Adrenal gland (tissue), 12 donors: Measurements from ENCODE around the gene ERBB4. TPM values are rescaled to one million over a fixed set of nuclear protein-coding genes. Genes with fewer than 3 reads are reported as not detected.

Experiments used
- DNase-seq, 7 donors: peaks; one replicate each; pipeline ENCODE4 v3.0.0-alpha.2; 2019 to 2020
- H3K27ac ChIP-seq, 5 donors: fragments of 200-600 bp; sonication (generic) in 4 of 5; 1 replicate in 3 of 5; 2 replicates in 2 of 5; pipeline versions ENCODE4 v1.5.1 to v1.8.0; 2016 to 2020; ENCODE audit warnings: mild to moderate bottlenecking in 1 of 5
- H3K27me3 ChIP-seq: fragments of 200-600 bp; 2 replicates; pipeline ENCODE4 v1.8.0; 2021
- H3K36me3 ChIP-seq, 2 donors: fragments of 200-600 bp; replicated peaks in 1 of 2; 1 replicate in 1 of 2; 2 replicates in 1 of 2; pipeline versions ENCODE4 v1.5.1 to v1.8.0; 2018 to 2022
- H3K4me1 ChIP-seq, 2 donors: fragments of 200-600 bp; replicated peaks in 1 of 2; 1 replicate in 1 of 2; 2 replicates in 1 of 2; pipeline versions ENCODE4 v1.5.1 to v1.8.0; 2018 to 2021
- H3K4me3 ChIP-seq, 4 donors: fragments of 200-600 bp; sonication (generic) in 3 of 4; one replicate each; pipeline ENCODE4 v1.5.1; 2016 to 2018
- H3K9me3 ChIP-seq, 3 donors: fragments of 200-600 bp; sonication (generic) in 1 of 3; replicated peaks in 1 of 3; 1 replicate in 2 of 3; 2 replicates in 1 of 3; pipeline versions ENCODE4 v1.5.1 to v1.8.0; 2016 to 2021
- CTCF ChIP-seq, 6 experiments: fragments of 450-650 bp in 4 of 6; fragments of 200-600 bp in 2 of 6; sonication (generic) in 1 of 6; IDR thresholded peaks; 1 replicate in 5 of 6; 2 replicates in 1 of 6; pipeline versions ENCODE4 v1.5.1 to v1.8.0; 2016 to 2021; ENCODE audit warnings: antibody characterized with exemption in 6 of 6, mild to moderate bottlenecking in 2 of 6, moderate library complexity in 1 of 6
- POLR2A ChIP-seq, 2 donors: fragments of 450-650 bp; IDR thresholded peaks; one replicate each; pipeline ENCODE4 v1.6.1; 2017; ENCODE audit warnings: antibody characterized with exemption in 2 of 2, mild to moderate bottlenecking in 2 of 2, moderate library complexity in 1 of 2
- WGBS, 4 donors: extraction: QIAGEN DNeasy Blood & Tissue Kit in 2 of 4; methylation state at CpG; one replicate each; pipeline versions ENCODE4 v1.1.5 to v1.1.7; 2013 to 2017; 5-methylcytosine and 5-hydroxymethylcytosine counted together
- intact Hi-C, 2 donors: fragments of 100-400 bp; cut with DNase I; formaldehyde crosslinking; loops; one replicate each; pipeline versions ENCODE4 v1.14.1 to v1.15.0; 2022 to 2023
- polyA plus RNA-seq, 3 donors: library from polyadenylated mRNA; stranded (reverse); fragments of 200-250 nt in 2 of 3; fragments of 350-450 nt in 1 of 3; fragmentation: Illumina TruSeq in 1 of 3; extraction: RNeasy Lipid Tissue Mini Kit (QIAGEN cat#74804) in 1 of 3; gene quantifications; one replicate each; pipeline ENCODE4 v1.2.3, GENCODE V29; 2013 to 2014
- total RNA-seq, 9 donors: library from RNA; depleted of rRNA in 4 of 9; stranded (reverse); fragments of >200 nt in 4 of 9; fragments of 120-200 nt in 1 of 9; fragmentation: NEBNext Ultra II Directional in 1 of 9; extraction: Animal tissue kit (Norgen Biotek cat#: 25700) in 1 of 9; gene quantifications; one replicate each; pipeline versions ENCODE4 v1.1.0 to v1.2.4, GENCODE V29; 2013 to 2023
- donor health status: healthy with polysubstance abuse.
- donor health status: Bipolar disorder and iron deficiency.
- donor health status: DM: yes; HTN: yes; CAD: no.
- donor health status: DM: no; HTN: no; CAD: no.
- donor health status: DM: no; HTN: no; CAD: no.
- donor health status: DM: yes; HTN: yes; CAD: no.

ERBB4 gene
- total and polyA plus RNA-seq, 12 donors: 0.06 to 2.9 (median 0.49) TPM

- no peak overlapping the region for H3K27ac ChIP-seq
- H3K4me3 ChIP-seq: no peak overlapping the region
- no peaks in the 10 kb centered on the region for H3K27me3 ChIP-seq
- intact Hi-C loops: no loop called here
- no peaks in the 10 kb centered on the region for H3K36me3 ChIP-seq
- no peaks in the 10 kb centered on the region for H3K4me1 ChIP-seq
- TF ChIP-seq CTCF (IDR thresholded peaks at IDR 0.05): no peak
- TF ChIP-seq POLR2A (IDR thresholded peaks at IDR 0.05): no peak
- no peak for DNase-seq
- WGBS, 4 donors: 69 to 74% (median 70%) methylated on average over 4 of the region's 4 CpGs
- H3K9me3 ChIP-seq: no peaks in the 10 kb centered on the region
These were observed 123.8 kb downstream of the ERBB4 start for GRCh38 chr2:212414767-212415211.

DNA sequence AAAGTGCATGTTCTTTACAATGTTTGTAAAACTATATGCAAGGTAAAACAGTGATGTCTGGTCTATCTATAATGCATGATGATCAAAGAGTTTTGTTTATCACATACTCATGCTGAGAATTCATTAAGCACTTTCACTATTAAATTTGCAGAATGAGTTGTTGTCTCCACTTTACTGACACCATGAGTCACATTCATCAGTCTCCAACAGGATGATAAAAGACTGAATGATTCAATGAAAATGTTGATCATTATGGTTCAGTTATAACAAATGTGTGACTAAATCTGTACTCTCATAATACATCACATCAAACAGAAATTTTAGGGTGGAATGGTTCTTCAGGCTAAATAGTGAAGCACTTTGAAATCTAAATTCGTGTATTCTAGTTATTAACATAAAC is 129.0 kb downstream of the ERBB4 start:
- intact Hi-C loops: no loop called here
- TF ChIP-seq CTCF (IDR thresholded peaks at IDR 0.05) (no peak), POLR2A (IDR thresholded peaks at IDR 0.05) (no peak)
- no peak overlapping the region for H3K4me3 ChIP-seq
- DNase-seq: no peak
- H3K4me1 ChIP-seq: no peaks in the 10 kb centered on the region
- H3K27ac ChIP-seq: no peak overlapping the region
- no peaks in the 10 kb centered on the region for H3K9me3 ChIP-seq
- H3K27me3 ChIP-seq: no peaks in the 10 kb centered on the region
- WGBS, 4 donors: 24 to 49% (median 38%) methylated on average over 1 of the region's 1 CpG
- no peaks in the 10 kb centered on the region for H3K36me3 ChIP-seq

DNA sequence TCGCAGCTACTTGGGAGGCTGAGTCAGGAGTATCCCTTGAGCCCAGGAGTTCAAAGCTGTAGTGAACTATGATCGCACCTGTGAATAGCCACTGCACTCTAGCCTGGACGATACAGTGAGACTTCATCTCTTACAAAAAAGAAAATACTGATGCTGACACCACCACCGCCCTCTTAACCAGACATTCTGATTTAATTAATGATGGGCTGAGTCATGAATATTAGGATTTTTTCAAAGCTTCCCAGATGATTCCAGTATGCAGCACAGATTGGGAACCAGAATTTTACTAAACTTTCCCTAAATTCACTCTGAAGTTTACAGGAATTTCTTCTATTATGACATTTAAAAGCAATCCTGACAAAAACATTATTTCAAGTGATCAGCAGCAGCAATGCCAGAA is 130.1 kb downstream of the ERBB4 start:
- Histone ChIP-seq H3K36me3 (no peaks in the 10 kb centered on the region), H3K27me3 (no peaks in the 10 kb centered on the region), H3K27ac (no peak overlapping the region), H3K4me1 (no peaks in the 10 kb centered on the region), H3K4me3 (no peak overlapping the region), H3K9me3 (no peaks in the 10 kb centered on the region)
- DNase-seq: no peak
- intact Hi-C loops: no loop called here
- TF ChIP-seq CTCF (IDR thresholded peaks at IDR 0.05): no peak
- no peak for TF ChIP-seq POLR2A (IDR thresholded peaks at IDR 0.05)
- WGBS, 4 donors: 66 to 77% (median 68%) methylated on average over 4 of the region's 4 CpGs

GRCh38 chr2:212406716-212407115 is 131.9 kb downstream of the ERBB4 start:
- Histone ChIP-seq H3K4me3 (no peak overlapping the region), H3K36me3 (no peaks in the 10 kb centered on the region), H3K27ac (no peak overlapping the region), H3K27me3 (no peaks in the 10 kb centered on the region), H3K9me3 (no peaks in the 10 kb centered on the region), H3K4me1 (no peaks in the 10 kb centered on the region)
- 63 to 73% (median 68%) methylated on average over 1 of the region's 1 CpG for WGBS, 4 donors
- no peak for DNase-seq
- intact Hi-C loops: no loop called here
- TF ChIP-seq CTCF (IDR thresholded peaks at IDR 0.05): no peak
- TF ChIP-seq POLR2A (IDR thresholded peaks at IDR 0.05): no peak
